GM12873 (cell line): ENCODE measurements around the gene TOX2.

Experiments
- CTCF ChIP-seq: IDR thresholded peaks from 2 replicates; pipeline ENCODE4 v1.5.1; 2012; ENCODE audit warnings: low read depth, mild to moderate bottlenecking, moderate library complexity, low read length, control low read depth; ENCODE audit not compliant: insufficient read depth; ENCODE audit errors: missing control alignments

Gene TOX2

GRCh38 chr20:44011251-44011940 lies 96.7 kb downstream of the TOX2 start:
- no peak for TF ChIP-seq CTCF

- TF ChIP-seq CTCF, result no peak
Measured at GRCh38 chr20:44012466-44013226, 98.0 kb downstream of the TOX2 start.

- no peak for TF ChIP-seq CTCF
Measured at GRCh38 chr20:44014807-44015732, 100.4 kb downstream of the TOX2 start.

GRCh38 chr20:44015733-44016103 lies 101.1 kb downstream of the TOX2 start:
- TF ChIP-seq CTCF, result no peak

- TF ChIP-seq CTCF, result no peak
Measured at GRCh38 chr20:44016525-44016924, 101.9 kb downstream of the TOX2 start.

GRCh38 chr20:44017211-44017610 lies 102.6 kb downstream of the TOX2 start:
- TF ChIP-seq CTCF, result no peak

GRCh38 chr20:44017905-44018258 lies 103.2 kb downstream of the TOX2 start:
- TF ChIP-seq CTCF, result no peak
